B cell (primary cell): ENCODE results near the gene VWA7. TPM values are rescaled to one million over a fixed set of nuclear protein-coding genes. Genes with fewer than 3 reads are reported as not detected.
A peak's percentile ranks its signal among the peaks of the same experiment; 100 is the strongest.

Source experiments
- ATAC-seq: fragments of 200-7000 bp; cut with Tn5 transposase; one replicate; pipeline ENCODE4 v1.10.0; 2021; ENCODE audit warnings: low read depth, mild to moderate bottlenecking, moderate number of reproducible peaks, moderate library complexity
- CTCF ChIA-PET: fragments of 350-600 bp; sonication (Branson Sonifier 250); formaldehyde crosslinking; loops from one replicate; lab custom pipeline; 2021; ENCODE audit warnings: antibody characterized with exemption, inconsistent platforms; lab: Charles Lee
- POLR2A ChIA-PET: fragments of 350-600 bp; sonication (Branson Sonifier 250); formaldehyde crosslinking; loops from one replicate; lab custom pipeline; 2021; ENCODE audit warnings: antibody characterized with exemption; lab: Charles Lee
- DNase-seq: peaks from one replicate; pipeline ENCODE4 v3.0.0; 2013
- H2AFZ ChIP-seq: 2 replicates; pipeline ENCODE4 v1.6.1; 2012; ENCODE audit warnings: mild to moderate bottlenecking, low read depth, low read length; ENCODE audit not compliant: insufficient read depth, poor library complexity, severe bottlenecking
- H3K27ac ChIP-seq, 2 donors: 1 replicate in 1 of 2; 2 replicates in 1 of 2; pipeline ENCODE4 v1.5.1; 2012 to 2013; ENCODE audit warnings: low read length in 2 of 2, mild to moderate bottlenecking in 2 of 2, moderate library complexity in 1 of 2
- H3K27me3 ChIP-seq, 4 experiments: fragments of 200-600 bp in 1 of 4; sonication (generic) in 1 of 4; replicated peaks in 1 of 4; 1 replicate in 2 of 4; 2 replicates in 2 of 4; pipeline versions ENCODE4 v1.6.1 to v1.7.0; 2013 to 2016; ENCODE audit warnings: low read length in 3 of 4, mild to moderate bottlenecking in 2 of 4, mixed read lengths in 1 of 4, moderate library complexity in 1 of 4; ENCODE audit not compliant: insufficient read depth in 4 of 4, control insufficient read depth in 3 of 4; ENCODE audit errors: control extremely low read depth in 1 of 4
- H3K36me3 ChIP-seq, 2 experiments: replicated peaks in 1 of 2; 1 replicate in 1 of 2; 2 replicates in 1 of 2; pipeline versions ENCODE4 v1.6.1 to v1.7.1; 2013; ENCODE audit warnings: low read length in 1 of 2; ENCODE audit not compliant: insufficient read depth in 2 of 2, control insufficient read depth in 1 of 2; ENCODE audit errors: control extremely low read depth in 1 of 2, extremely low read depth in 1 of 2
- H3K4me1 ChIP-seq, 2 donors: fragments of 200-600 bp in 1 of 2; sonication (generic) in 1 of 2; 1 replicate in 1 of 2; 2 replicates in 1 of 2; pipeline versions ENCODE4 v1.5.1 to v1.6.1; 2013 to 2017; ENCODE audit warnings: low read length in 2 of 2; ENCODE audit not compliant: control insufficient read depth in 2 of 2, insufficient read depth in 2 of 2
- H3K4me2 ChIP-seq: replicated peaks from 2 replicates; pipeline ENCODE3; 2012; ENCODE audit warnings: mild to moderate bottlenecking, low read depth, low read length; ENCODE audit not compliant: poor library complexity, severe bottlenecking
- H3K4me3 ChIP-seq, 5 experiments: fragments of 200-600 bp in 1 of 5; sonication (generic) in 1 of 5; 1 replicate in 3 of 5; 2 replicates in 2 of 5; pipeline versions ENCODE4 v1.5.1 to v1.7.0; 2011 to 2016; ENCODE audit warnings: low read length in 4 of 5, mild to moderate bottlenecking in 4 of 5, low read depth in 2 of 5, control low read depth in 1 of 5, moderate library complexity in 1 of 5; ENCODE audit not compliant: insufficient read depth in 1 of 5; ENCODE audit errors: control extremely low read depth in 1 of 5, extremely low read depth in 1 of 5
- H3K79me2 ChIP-seq: fragments of 200-600 bp; sonication (generic); one replicate; pipeline ENCODE4 v1.6.0; 2016; ENCODE audit warnings: low read length; ENCODE audit not compliant: control insufficient read depth, insufficient read depth
- H3K9ac ChIP-seq: fragments of 200-600 bp; sonication (generic); 2 replicates; pipeline ENCODE4 v1.6.1; 2017; ENCODE audit warnings: mild to moderate bottlenecking, low read length, moderate library complexity
- H3K9me3 ChIP-seq, 3 donors: one replicate each; pipeline versions ENCODE4 v1.6.1 to v1.7.1; 2013; ENCODE audit warnings: low read length in 2 of 3; ENCODE audit not compliant: control insufficient read depth in 2 of 3, insufficient read depth in 1 of 3; ENCODE audit errors: control extremely low read depth in 1 of 3
- H4K20me1 ChIP-seq: 2 replicates; pipeline ENCODE4 v1.6.0; 2012; ENCODE audit warnings: mild to moderate bottlenecking, low read length; ENCODE audit not compliant: insufficient read depth, control insufficient read depth, poor library complexity, severe bottlenecking
- H3K27ac Mint-ChIP-seq: one replicate; pipeline ENCODE4 v1.8.0; 2021; ENCODE audit warnings: mixed read lengths
- H3K27me3 Mint-ChIP-seq: one replicate; pipeline ENCODE4 v1.8.0; 2021; ENCODE audit warnings: mixed read lengths
- H3K4me1 Mint-ChIP-seq: one replicate; pipeline ENCODE4 v1.8.0; 2021; ENCODE audit warnings: mixed read lengths
- H3K4me3 Mint-ChIP-seq: one replicate; pipeline ENCODE4 v1.8.0; 2021; ENCODE audit warnings: mixed read lengths
- H3K9me3 Mint-ChIP-seq: one replicate; pipeline ENCODE4 v1.8.0; 2022; ENCODE audit warnings: mixed read lengths; ENCODE audit not compliant: insufficient read depth
- CTCF ChIP-seq: fragments of 200-600 bp; IDR thresholded peaks from one replicate; pipeline ENCODE4 v1.8.0; 2022; ENCODE audit warnings: antibody characterized with exemption, mild to moderate bottlenecking
- EZH2 ChIP-seq: IDR thresholded peaks from 2 replicates; pipeline ENCODE4 v1.6.1; 2012; ENCODE audit warnings: borderline replicate concordance, low read depth, mild to moderate bottlenecking, moderate library complexity, low read length; ENCODE audit not compliant: insufficient read depth, poor library complexity, severe bottlenecking
- WGBS: methylation state at CpG from one replicate; pipeline ENCODE4 v1.1.5; 2013; ENCODE audit warnings: missing lambda C conversion rate; ENCODE audit not compliant: insufficient coverage; 5-methylcytosine and 5-hydroxymethylcytosine counted together
- intact Hi-C: fragments of 100-400 bp; cut with micrococcal nuclease; formaldehyde crosslinking; loops from one replicate; pipeline ENCODE4 v1.10.0; 2022
- polyA plus RNA-seq: library from polyadenylated mRNA; depleted of rRNA; stranded (reverse); fragments of >200 nt; gene quantifications from 2 replicates; pipeline ENCODE4 v1.2.3, GENCODE V29; 2012
- total RNA-seq, 2 donors: library from RNA; stranded (reverse); fragments of 120-200 nt in 1 of 2; gene quantifications; 1 replicate in 1 of 2; 2 replicates in 1 of 2; pipeline versions ENCODE4 v1.2.3 to v1.2.4, GENCODE V29; 2013 to 2022

Gene VWA7
- total and polyA plus RNA-seq, 2 donors (not counting 1 experiment from before 2014, with no cell fraction given): 5.2 to 6.0 TPM

- H3K4me1 ChIP-seq: peaks cover 0 to 9% of the 10 kb centered on the region in 2 donors
- peaks cover 13% of the 10 kb centered on the region for H3K4me1 Mint-ChIP-seq
- ATAC-seq: peak; percentile 98
- intact Hi-C loops: loop anchor here (1.0 to 5.0 kb wide), 3 partner anchors 41 to 90 kb away; partner anchors contain the start of gene DDAH2
- no peak overlapping the region for H3K9ac ChIP-seq
- 71% methylated on average over 7 of the region's 12 CpGs for WGBS
- CTCF ChIA-PET: interaction anchor here (0.6 to 4.5 kb wide), 28 partner anchors 9 to 242 kb away, joined by 3 to 51 read pairs (median 5); partner anchors contain the start of genes ABHD16A, BAG6, CLIC1 and DDAH2
- TF ChIP-seq CTCF: peak; percentile 74
- TF ChIP-seq EZH2: no peak
- H3K27me3 ChIP-seq: no peaks in the 10 kb centered on the region
- H3K79me2 ChIP-seq: no peaks in the 10 kb centered on the region
- H3K36me3 ChIP-seq: no peaks in the 10 kb centered on the region
- no peak overlapping the region for H2AFZ ChIP-seq
- H3K4me3 ChIP-seq: no peak overlapping the region
- no peaks in the 10 kb centered on the region for H3K27me3 Mint-ChIP-seq
- H3K9me3 Mint-ChIP-seq: no peaks in the 10 kb centered on the region
- POLR2A ChIA-PET: interaction anchor here (0.7 to 2.4 kb wide), 7 partner anchors 29 to 117 kb away, joined by 3 to 8 read pairs (median 4); partner anchors contain the start of genes BAG6, DDAH2 and MSH5
- no peak overlapping the region for H3K4me2 ChIP-seq
- H3K27ac Mint-ChIP-seq: peak overlapping the region; percentile 32
- peak; percentile 87 for DNase-seq
- no peak overlapping the region for H3K4me3 Mint-ChIP-seq
- H3K27ac ChIP-seq: no peak overlapping the region
- no peaks in the 10 kb centered on the region for H4K20me1 ChIP-seq
- no peaks in the 10 kb centered on the region for H3K9me3 ChIP-seq
Measured at GRCh38 chr6:31769684-31770371, 7.3 kb downstream of the VWA7 start.
